ENCODE data around the gene FOXF1.

The FOXF1 gene

DNA sequence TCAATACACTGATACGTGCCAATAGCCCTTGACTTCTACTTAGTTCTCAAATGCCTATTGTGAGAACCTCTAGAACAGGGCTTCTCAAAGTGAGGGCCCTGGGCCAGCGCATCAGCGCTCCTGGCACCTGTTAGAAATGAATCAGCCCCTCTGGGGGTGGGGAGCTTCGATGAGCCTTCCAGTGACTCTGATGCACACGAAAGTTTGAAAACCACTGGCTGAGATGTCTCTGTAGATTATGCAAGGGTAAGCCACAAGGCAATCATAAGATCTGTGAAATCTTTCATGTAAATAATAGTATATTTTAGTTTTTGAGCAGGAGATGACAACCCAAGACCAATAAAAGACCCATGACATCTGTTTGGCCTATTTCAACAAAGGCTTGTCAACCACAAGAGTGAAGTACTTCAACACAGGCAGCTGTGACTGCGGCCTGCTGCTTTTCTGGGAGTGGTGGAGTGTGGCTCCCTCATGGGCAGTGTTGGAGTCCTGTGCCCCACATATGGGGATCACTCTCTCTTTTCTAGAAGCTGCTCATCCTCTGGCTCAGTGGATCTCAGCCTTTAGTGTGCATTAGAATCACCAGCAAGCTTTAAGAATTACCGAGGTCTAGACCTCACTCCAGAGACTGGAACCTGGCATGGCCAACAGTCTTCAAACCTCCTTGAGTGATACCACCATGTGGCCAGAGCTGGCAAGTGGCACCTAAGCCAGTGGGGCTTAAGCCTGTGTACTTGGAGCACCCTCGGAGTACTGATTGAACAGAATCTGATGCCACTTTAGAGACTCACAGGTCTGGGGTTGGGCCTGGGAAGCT lies 39.0 kb downstream of the FOXF1 start:
- DNase-seq (no peak), ATAC-seq (replicated peaks) (no peak)
- no peaks in the 10 kb centered on the region for H3K27me3 Mint-ChIP-seq
- no peak overlapping the region for H3K4me3 Mint-ChIP-seq
- peak overlapping the region in 1 of 2 donors; percentile 35 for H3K27ac Mint-ChIP-seq
- H3K9me3 Mint-ChIP-seq: no peaks in the 10 kb centered on the region
- peaks cover 6 to 13% of the 10 kb centered on the region in 2 donors for H3K4me1 Mint-ChIP-seq (ENCODE audit: low read depth in 2 of 2)
- peaks cover 12% of the 10 kb centered on the region for H3K36me3 Mint-ChIP-seq (ENCODE audit: insufficient read depth)

DNA sequence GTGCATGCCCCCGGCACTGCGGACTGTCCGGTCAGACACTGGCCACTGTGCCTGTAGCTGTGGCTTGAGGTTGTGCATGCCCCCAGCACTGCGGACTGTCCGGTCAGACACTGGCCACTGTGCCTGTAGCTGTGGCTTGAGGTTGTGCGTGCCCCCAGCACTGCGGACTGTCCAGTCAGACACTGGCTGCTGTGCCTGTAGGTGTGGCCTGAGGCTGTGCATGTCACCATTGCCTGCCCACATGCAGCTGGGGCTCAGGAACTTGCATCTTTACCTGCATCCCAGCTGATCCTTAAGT lies 39.5 kb downstream of the FOXF1 start:
- Mint-ChIP-seq H3K4me3 (no peak overlapping the region), H3K27ac (no peak overlapping the region), H3K27me3 (no peaks in the 10 kb centered on the region), H3K36me3 (ENCODE audit: insufficient read depth) (peaks cover 12% of the 10 kb centered on the region), H3K9me3 (no peaks in the 10 kb centered on the region), H3K4me1 (ENCODE audit: low read depth in 2 of 2) (peaks cover 6 to 16% of the 10 kb centered on the region in 2 donors)
- no peak for ATAC-seq (replicated peaks)
- no peak for DNase-seq

DNA sequence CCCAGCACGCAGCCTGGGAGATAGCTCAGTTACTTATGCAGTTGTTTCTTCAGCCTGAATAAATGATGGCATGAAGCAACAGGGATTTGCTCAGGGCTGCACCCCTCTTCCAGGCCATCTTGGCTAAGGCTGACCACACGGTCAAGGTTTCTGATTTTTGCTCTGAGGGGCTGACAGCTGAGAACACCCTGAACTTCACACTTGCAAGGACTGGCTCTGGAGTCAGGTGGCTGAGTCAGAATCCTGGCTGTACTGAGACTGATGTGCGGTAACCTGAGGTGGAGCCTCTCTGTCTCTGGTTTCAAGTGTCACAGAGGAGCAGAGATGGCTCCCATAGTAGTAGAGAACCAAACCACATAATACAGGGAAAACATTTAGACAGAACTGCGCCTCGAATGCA lies 40.0 kb downstream of the FOXF1 start:
- H3K27me3 Mint-ChIP-seq: no peaks in the 10 kb centered on the region
- no peaks in the 10 kb centered on the region for H3K9me3 Mint-ChIP-seq
- H3K4me3 Mint-ChIP-seq: no peak overlapping the region
- no peak overlapping the region for H3K27ac Mint-ChIP-seq
- H3K4me1 Mint-ChIP-seq (ENCODE audit: low read depth in 2 of 2): peaks cover 11 to 20% of the 10 kb centered on the region in 2 donors
- no peak for DNase-seq
- H3K36me3 Mint-ChIP-seq (ENCODE audit: insufficient read depth): peaks cover 14% of the 10 kb centered on the region
- ATAC-seq (replicated peaks): no peak

DNA sequence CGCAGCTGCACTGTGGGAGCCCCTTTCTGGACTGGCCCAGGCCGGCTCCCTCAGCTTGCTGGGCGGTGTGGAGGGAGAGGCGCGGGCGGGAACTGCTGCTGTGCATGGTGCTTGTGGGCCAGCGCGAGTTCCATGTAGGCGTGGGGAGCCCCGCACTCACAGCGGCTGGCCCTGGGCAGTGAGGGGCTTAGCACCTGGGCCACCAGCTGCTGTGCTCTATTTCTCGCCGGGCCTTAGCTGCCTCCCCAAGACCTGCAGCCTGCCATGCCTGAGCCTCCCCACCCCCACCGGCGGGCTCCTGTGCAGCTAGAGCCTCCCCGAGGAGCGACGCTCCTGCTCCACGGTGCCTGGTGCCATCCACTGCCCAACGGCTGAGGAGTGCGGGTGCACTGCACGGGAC lies 43.0 kb downstream of the FOXF1 start:
- no peaks in the 10 kb centered on the region for H3K27me3 Mint-ChIP-seq
- DNase-seq: no peak
- no peaks in the 10 kb centered on the region for H3K9me3 Mint-ChIP-seq
- H3K4me1 Mint-ChIP-seq (ENCODE audit: low read depth in 2 of 2): peaks cover 17 to 24% of the 10 kb centered on the region in 2 donors
- H3K36me3 Mint-ChIP-seq (ENCODE audit: insufficient read depth): peaks cover 15% of the 10 kb centered on the region
- ATAC-seq (replicated peaks): no peak
- H3K4me3 Mint-ChIP-seq: peak overlapping the region in 1 of 2 donors; percentile 97
- H3K27ac Mint-ChIP-seq: peak overlapping the region in 1 of 2 donors; percentile 100

DNA sequence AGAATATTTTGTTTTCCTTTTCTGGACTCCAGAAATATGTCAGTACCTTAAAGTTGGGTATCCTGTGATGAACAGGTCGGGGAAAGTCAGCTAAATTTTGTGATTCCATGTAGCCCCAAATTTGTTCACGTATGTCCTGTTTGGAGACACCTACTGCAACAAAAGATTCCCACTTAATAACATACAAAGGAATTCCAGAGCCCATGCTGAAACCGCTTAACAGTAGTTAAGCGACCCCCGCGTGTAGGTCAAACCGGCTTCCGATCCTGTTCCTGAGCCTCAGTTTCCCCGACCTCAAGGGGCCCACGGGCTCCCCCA lies 44.2 kb downstream of the FOXF1 start:
- H3K36me3 Mint-ChIP-seq (ENCODE audit: insufficient read depth): peaks cover 15% of the 10 kb centered on the region
- H3K9me3 Mint-ChIP-seq: no peaks in the 10 kb centered on the region
- H3K27me3 Mint-ChIP-seq: peaks cover 2 to 10% of the 10 kb centered on the region in 2 donors
- ATAC-seq (replicated peaks): peak; percentile 1
- H3K4me1 Mint-ChIP-seq (ENCODE audit: low read depth in 2 of 2): peaks cover 17 to 24% of the 10 kb centered on the region in 2 donors
- H3K27ac Mint-ChIP-seq: peak overlapping the region; percentile 99 to 100
- H3K4me3 Mint-ChIP-seq: peak overlapping the region; percentile 97
- DNase-seq: no peak

DNA sequence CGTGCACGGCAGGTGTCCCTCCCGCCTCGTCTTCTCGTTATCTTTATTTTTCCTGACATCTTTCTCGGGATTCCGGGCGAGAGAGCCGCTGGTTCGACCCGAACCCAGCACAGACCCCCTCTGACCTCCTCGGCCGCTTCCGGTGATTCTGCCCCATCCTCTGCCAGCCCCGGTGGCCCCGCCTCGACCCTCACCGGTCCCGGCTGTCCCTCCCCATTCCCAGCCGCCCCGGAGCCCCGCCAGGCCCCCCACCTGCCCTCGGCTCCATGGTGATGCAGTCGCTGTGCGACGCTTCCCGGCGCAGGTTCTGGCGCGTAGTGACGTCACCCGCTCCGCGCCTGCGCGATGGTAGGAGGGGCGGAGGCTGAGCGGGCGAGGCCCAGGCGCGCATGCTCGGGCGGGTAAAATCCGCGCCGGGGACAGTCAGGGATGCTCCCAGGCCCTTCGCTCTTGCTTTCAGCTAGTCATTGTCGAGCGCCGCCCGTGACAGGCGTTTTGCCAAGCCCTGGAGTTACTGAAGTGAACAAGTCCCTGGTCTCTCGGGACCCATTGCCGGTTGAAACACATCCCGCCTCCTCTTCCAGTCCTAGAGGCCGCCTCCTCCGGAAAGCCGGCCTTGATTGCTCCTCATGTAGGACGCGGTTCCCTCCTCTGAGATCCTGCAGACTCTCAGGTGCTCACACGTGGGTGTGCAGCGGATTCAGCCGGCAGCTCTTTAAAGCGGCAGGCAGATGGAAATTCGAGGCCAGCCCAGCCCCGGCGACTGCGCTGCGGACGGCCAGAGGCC lies 44.8 kb downstream of the FOXF1 start, which contains the start of gene MTHFSD:
MTHFSD (minus strand) TSS at position 319 of the 787 bp plus-strand sequence; CDS start at position 268, 51 bp downstream.
- ATAC-seq (replicated peaks) (peak; percentile 93), DNase-seq (peak; percentile 96 to 98 (median 97))
- peaks cover 15% of the 10 kb centered on the region for H3K36me3 Mint-ChIP-seq (ENCODE audit: insufficient read depth)
- no peaks in the 10 kb centered on the region for H3K9me3 Mint-ChIP-seq
- H3K4me1 Mint-ChIP-seq (ENCODE audit: low read depth in 2 of 2): peaks cover 17 to 24% of the 10 kb centered on the region in 2 donors
- peak within 1 kb of the TSS; percentile 99 to 100 for H3K27ac Mint-ChIP-seq
- H3K27me3 Mint-ChIP-seq: peaks cover 8 to 16% of the 10 kb centered on the region in 2 donors
- peak within 1 kb of the TSS; percentile 97 for H3K4me3 Mint-ChIP-seq

DNA sequence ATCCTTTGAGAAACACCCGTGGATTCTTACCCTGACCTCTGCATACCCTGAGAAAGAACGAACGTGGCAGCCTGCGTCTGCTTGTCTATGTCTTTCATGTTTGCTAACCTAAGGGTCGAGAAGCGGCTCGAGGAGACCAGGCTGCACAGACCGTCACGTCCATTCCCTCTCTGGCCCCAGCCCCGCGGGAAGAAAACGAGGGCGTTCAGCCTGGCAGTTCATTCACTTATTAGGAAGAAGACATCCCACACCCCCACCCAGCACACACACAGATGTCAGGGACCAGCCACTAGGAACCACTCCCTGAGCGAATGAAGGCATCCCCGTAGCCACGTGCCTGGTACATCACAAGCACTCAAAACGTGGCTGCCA lies 45.4 kb downstream of the FOXF1 start:
- peaks cover 15% of the 10 kb centered on the region for H3K36me3 Mint-ChIP-seq (ENCODE audit: insufficient read depth)
- no peak for ATAC-seq (replicated peaks)
- peak overlapping the region; percentile 97 for H3K4me3 Mint-ChIP-seq
- H3K4me1 Mint-ChIP-seq (ENCODE audit: low read depth in 2 of 2): peaks cover 17 to 24% of the 10 kb centered on the region in 2 donors
- peaks cover 12 to 21% of the 10 kb centered on the region in 2 donors for H3K27me3 Mint-ChIP-seq
- no peak for DNase-seq
- peak overlapping the region; percentile 99 to 100 for H3K27ac Mint-ChIP-seq
- H3K9me3 Mint-ChIP-seq: no peaks in the 10 kb centered on the region

DNA sequence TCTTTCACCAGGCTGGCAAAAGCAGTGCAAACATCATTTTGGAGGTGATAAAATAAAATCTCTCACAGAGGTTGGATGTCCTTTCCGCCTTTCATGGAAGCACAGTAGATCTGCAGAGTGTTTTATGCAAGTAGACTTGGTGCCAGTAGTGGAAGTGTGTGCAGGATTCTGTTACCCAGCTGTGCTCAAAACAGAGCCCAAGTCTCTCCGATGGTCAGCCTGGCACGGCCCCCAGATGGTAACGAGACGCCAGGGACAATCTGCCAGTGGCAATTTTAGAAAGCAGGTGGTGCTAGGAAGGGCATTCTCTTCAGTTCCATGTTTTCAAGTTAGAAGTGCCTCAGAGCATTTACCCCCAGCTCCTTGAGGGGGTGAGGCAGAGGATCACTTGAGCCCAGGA lies 46.2 kb downstream of the FOXF1 start:
- H3K27me3 Mint-ChIP-seq: peaks cover 12 to 28% of the 10 kb centered on the region in 2 donors
- peaks cover 15% of the 10 kb centered on the region for H3K36me3 Mint-ChIP-seq (ENCODE audit: insufficient read depth)
- no peaks in the 10 kb centered on the region for H3K9me3 Mint-ChIP-seq
- DNase-seq: no peak
- no peak for ATAC-seq (replicated peaks)
- peak overlapping the region in 1 of 2 donors; percentile 97 for H3K4me3 Mint-ChIP-seq
- peaks cover 17 to 24% of the 10 kb centered on the region in 2 donors for H3K4me1 Mint-ChIP-seq (ENCODE audit: low read depth in 2 of 2)
- H3K27ac Mint-ChIP-seq: no peak overlapping the region

DNA sequence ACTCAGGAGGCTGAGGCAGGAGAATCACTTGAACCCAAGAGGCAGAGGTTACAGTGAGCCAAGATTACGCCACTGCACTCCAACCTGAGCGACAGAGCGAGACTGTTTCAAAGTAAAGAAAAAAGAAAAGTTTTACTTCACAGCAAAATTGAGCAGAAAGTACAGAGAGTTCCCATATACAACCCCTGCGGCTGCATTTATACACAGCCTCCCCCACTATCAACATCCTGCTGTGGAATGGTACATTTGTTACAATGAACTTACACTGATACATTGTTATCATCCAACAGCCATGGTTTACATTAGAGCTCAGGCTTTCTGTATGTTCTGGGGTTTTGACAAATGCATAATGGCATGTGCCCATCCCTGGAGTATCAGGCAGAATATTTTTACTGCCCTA lies 47.3 kb downstream of the FOXF1 start:
- Mint-ChIP-seq H3K9me3 (no peaks in the 10 kb centered on the region), H3K27me3 (peaks cover 18 to 37% of the 10 kb centered on the region in 2 donors), H3K36me3 (ENCODE audit: insufficient read depth) (peaks cover 15% of the 10 kb centered on the region), H3K4me1 (ENCODE audit: low read depth in 2 of 2) (peaks cover 16 to 20% of the 10 kb centered on the region in 2 donors), H3K27ac (no peak overlapping the region), H3K4me3 (no peak overlapping the region)
- no peak for ATAC-seq (replicated peaks)
- DNase-seq: no peak

DNA sequence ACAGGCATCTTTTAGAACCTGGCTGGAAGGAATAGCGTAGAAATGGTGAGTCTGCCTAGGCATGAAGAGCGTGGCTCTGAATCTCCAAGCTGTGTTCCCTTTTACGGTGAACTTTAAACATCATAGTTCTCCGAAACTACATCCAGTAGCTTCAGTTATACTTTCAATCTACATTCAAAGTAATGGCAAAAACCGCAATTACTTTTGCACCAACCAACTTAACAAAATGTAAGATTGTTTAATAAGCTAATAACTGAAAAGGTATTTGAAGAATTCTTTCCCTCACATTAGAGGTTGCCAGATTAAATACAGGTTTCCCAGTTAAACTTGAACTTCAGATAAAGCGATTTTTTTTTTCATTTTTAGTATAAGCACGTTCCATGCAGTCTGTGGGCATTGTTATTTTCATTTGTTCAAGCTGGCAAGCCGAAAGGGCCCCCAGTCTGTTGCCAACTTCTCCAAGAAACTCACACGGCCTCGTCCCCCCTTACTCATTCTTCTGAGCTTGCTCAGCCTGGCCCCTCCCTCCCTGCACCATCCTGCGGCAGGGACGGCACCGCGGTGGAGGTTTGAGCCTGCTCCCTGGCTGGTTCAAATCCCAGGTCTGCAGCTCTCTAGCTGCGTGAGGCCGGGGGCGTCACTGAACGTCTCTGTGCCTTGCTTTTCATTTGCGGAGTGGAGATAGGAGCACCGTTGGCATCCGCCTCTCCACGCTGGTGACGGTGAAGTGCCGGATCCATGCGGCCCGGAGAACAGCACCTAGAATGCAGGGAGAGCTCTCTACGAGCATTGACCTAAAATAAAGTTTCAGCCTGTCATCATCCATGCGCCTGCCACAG lies 48.2 kb downstream of the FOXF1 start:
- H3K9me3 Mint-ChIP-seq: no peaks in the 10 kb centered on the region
- no peak overlapping the region for H3K4me3 Mint-ChIP-seq
- peaks cover 12% of the 10 kb centered on the region for H3K36me3 Mint-ChIP-seq (ENCODE audit: insufficient read depth)
- DNase-seq (no peak), ATAC-seq (replicated peaks) (no peak)
- no peak overlapping the region for H3K27ac Mint-ChIP-seq
- peaks cover 17 to 19% of the 10 kb centered on the region in 2 donors for H3K4me1 Mint-ChIP-seq (ENCODE audit: low read depth in 2 of 2)
- H3K27me3 Mint-ChIP-seq: peaks cover 19 to 47% of the 10 kb centered on the region in 2 donors

DNA sequence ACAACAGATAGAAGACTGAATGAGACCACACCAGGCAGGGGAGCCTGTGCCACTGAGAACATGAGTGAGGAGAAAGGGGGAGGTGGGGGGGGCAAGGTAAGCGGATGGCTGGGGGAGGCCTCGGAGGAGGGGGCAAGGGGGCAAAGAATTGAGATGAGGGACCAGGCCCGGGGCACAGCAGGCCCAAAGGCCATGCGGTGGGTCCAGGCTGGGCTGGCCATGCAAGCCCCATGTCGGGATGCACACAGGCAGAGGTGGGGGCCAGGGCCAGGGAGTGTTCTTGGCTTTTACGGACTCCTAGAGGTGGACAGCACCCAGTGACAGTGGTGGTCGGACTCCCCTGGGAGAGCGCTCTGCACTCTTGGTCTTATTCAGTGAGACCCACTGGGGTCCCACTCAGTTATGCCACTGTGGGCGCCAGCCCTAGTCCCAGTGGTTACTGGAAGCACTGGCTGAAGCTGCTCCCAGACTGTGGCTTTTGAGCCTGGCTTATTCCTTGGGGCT lies 49.5 kb downstream of the FOXF1 start:
- Mint-ChIP-seq H3K27ac (no peak overlapping the region), H3K4me1 (ENCODE audit: low read depth in 2 of 2) (peaks cover 17 to 20% of the 10 kb centered on the region in 2 donors), H3K9me3 (no peaks in the 10 kb centered on the region), H3K4me3 (no peak overlapping the region), H3K36me3 (ENCODE audit: insufficient read depth) (peaks cover 10% of the 10 kb centered on the region), H3K27me3 (peaks cover 32 to 60% of the 10 kb centered on the region in 2 donors)
- DNase-seq (no peak), ATAC-seq (replicated peaks) (no peak)

DNA sequence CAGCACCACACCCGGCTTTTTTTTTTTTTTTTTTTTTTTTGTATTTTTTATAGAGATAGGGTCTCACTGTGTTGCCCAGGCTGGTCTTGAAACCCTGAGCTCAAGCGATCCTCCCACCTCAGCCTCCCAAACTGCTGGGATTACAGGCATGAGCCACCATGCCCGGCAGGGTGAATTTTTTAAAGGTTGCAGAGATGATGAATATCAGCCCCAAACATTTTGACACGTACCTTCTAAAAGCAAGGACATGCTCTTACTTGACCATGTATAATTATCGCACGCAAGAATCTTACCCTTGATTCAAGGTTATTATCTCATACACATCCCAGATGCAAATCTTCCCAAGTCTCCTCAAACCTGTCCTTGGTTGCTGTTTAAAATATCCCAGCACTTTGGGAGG lies 52.0 kb downstream of the FOXF1 start:
- Mint-ChIP-seq H3K27ac (no peak overlapping the region), H3K4me3 (no peak overlapping the region), H3K36me3 (ENCODE audit: insufficient read depth) (peaks cover 1% of the 10 kb centered on the region), H3K9me3 (no peaks in the 10 kb centered on the region), H3K4me1 (ENCODE audit: low read depth in 2 of 2) (peaks cover 8 to 11% of the 10 kb centered on the region in 2 donors), H3K27me3 (peaks cover 46 to 77% of the 10 kb centered on the region in 2 donors)
- ATAC-seq (replicated peaks): no peak
- DNase-seq: no peak

All from effector memory CD8-positive, alpha-beta T cell (primary cell).